Heart left ventricle (tissue), 16 donors: ENCODE results near the gene MYL6B. TPM values are rescaled to one million over a fixed set of nuclear protein-coding genes. Genes with fewer than 3 reads are reported as not detected.

Source experiments
- ATAC-seq, 4 donors: fragments of 200-7000 bp; cut with Tn5 transposase; one replicate each; pipeline ENCODE4 v1.9.1; 2020 to 2022; ENCODE audit warnings: moderate library complexity in 4 of 4, mild to moderate bottlenecking in 3 of 4, moderate number of reproducible peaks in 1 of 4
- DNase-seq, 5 donors: peaks; one replicate each; pipeline ENCODE4 v3.0.0-alpha.2; 2020
- H3K27ac ChIP-seq, 12 donors: fragments of 200-600 bp; sonication (generic) in 4 of 12; one replicate each; pipeline versions ENCODE4 v1.5.0 to v1.8.0; 2016 to 2022; ENCODE audit warnings: mild to moderate bottlenecking in 2 of 12
- H3K27me3 ChIP-seq, 9 donors: fragments of 200-600 bp; sonication (generic) in 2 of 9; one replicate each; pipeline versions ENCODE4 v1.5.1 to v1.8.0; 2016 to 2022; ENCODE audit warnings: mild to moderate bottlenecking in 3 of 9
- H3K36me3 ChIP-seq, 9 donors: fragments of 200-600 bp; sonication (generic) in 2 of 9; one replicate each; pipeline versions ENCODE4 v1.5.0 to v1.8.0; 2018 to 2022; ENCODE audit warnings: mild to moderate bottlenecking in 2 of 9
- H3K4me1 ChIP-seq, 12 donors: fragments of 200-600 bp; sonication (generic) in 4 of 12; one replicate each; pipeline versions ENCODE4 v1.5.0 to v1.8.0; 2016 to 2022; ENCODE audit warnings: mild to moderate bottlenecking in 3 of 12
- H3K4me3 ChIP-seq, 12 donors: fragments of 200-600 bp; sonication (generic) in 4 of 12; one replicate each; pipeline versions ENCODE4 v1.5.0 to v1.8.0; 2017 to 2022; ENCODE audit warnings: mild to moderate bottlenecking in 9 of 12, moderate library complexity in 4 of 12
- H3K9me3 ChIP-seq, 12 donors: fragments of 200-600 bp; sonication (generic) in 4 of 12; one replicate each; pipeline versions ENCODE4 v1.5.0 to v1.8.0; 2016 to 2022; ENCODE audit warnings: mild to moderate bottlenecking in 1 of 12
- POLR2A ChIP-seq, 2 donors: fragments of 450-650 bp; IDR thresholded peaks; one replicate each; pipeline ENCODE4 v1.6.1; 2017; ENCODE audit warnings: antibody characterized with exemption in 2 of 2, mild to moderate bottlenecking in 2 of 2, moderate library complexity in 2 of 2
- WGBS, 4 donors: extraction: QIAGEN DNeasy Blood & Tissue Kit in 2 of 4; methylation state at CpG; one replicate each; pipeline versions ENCODE4 v1.1.5 to v1.1.7; 2013 to 2018; 5-methylcytosine and 5-hydroxymethylcytosine counted together
- intact Hi-C, 10 donors: fragments of 100-400 bp; cut with DNase I; formaldehyde crosslinking; loops; one replicate each; pipeline versions ENCODE4 v1.11.1 to v1.14.2; 2022
- polyA plus RNA-seq, 2 donors: library from polyadenylated mRNA; stranded (reverse); fragments of 200-250 nt; gene quantifications; one replicate each; pipeline ENCODE4 v1.2.3, GENCODE V29; 2013
- total RNA-seq, 9 donors: library from RNA; depleted of rRNA in 2 of 9; stranded (reverse); fragments of >200 nt in 2 of 9; fragmentation: NEBNext Ultra II Directional in 3 of 9; extraction: Animal tissue kit (Norgen Biotek cat#: 25700) in 3 of 9; gene quantifications; one replicate each; pipeline versions ENCODE4 v1.1.0 to v1.2.4, GENCODE V29; 2016 to 2023
- TF ChIP-seq, protein P1 (sequence below), 12 donors: fragments of 200-600 bp; sonication (generic) in 4 of 12; IDR thresholded peaks; one replicate each; pipeline versions ENCODE4 v1.5.0 to v1.8.0; 2018 to 2022; ENCODE audit warnings: antibody characterized with exemption in 12 of 12, mild to moderate bottlenecking in 5 of 12
- donor health status: ischemic (EF 13 %, LVEDD 7.1; RV severe dilation, severe dysfunction).
- donor health status: healthy with polysubstance abuse.
- donor health status: DM: no; HTN: yes; CAD: no.
- donor health status: DM: no; HTN: no; CAD: no.
- donor health status: ischemic (EF 25% LVEDD 6.9; RV normal size, moderate dysfunction).
- donor health status: ischemic (EF 25% LVEDD 5.7; RV mildly dilated, moderate dysfunction).
- donor health status: healthy.
- donor health status: DM: yes; HTN: yes; CAD: no.
- donor health status: ischemic (EF 35%, LVEDD 5.7; RV mildly dilated, moderate dysfunction).
- donor health status: nonischemic (EF 11% LVEDD 7.7; RV severe dilation, severe dysfunction).
- donor health status: DM: yes; HTN: yes; CAD: no.
- donor health status: PGD.
- donor health status: ischemic (EF 29% LVEDD 5.4; RV normal size, mild dysfunction).
- donor health status: nonischemic (EF 23%, LVEDD 6.1; RV moderate dilation, normal function).

The MYL6B gene
- total and polyA plus RNA-seq, 11 donors = 27.5 to 65.9 (median 41.1) TPM

DNA sequence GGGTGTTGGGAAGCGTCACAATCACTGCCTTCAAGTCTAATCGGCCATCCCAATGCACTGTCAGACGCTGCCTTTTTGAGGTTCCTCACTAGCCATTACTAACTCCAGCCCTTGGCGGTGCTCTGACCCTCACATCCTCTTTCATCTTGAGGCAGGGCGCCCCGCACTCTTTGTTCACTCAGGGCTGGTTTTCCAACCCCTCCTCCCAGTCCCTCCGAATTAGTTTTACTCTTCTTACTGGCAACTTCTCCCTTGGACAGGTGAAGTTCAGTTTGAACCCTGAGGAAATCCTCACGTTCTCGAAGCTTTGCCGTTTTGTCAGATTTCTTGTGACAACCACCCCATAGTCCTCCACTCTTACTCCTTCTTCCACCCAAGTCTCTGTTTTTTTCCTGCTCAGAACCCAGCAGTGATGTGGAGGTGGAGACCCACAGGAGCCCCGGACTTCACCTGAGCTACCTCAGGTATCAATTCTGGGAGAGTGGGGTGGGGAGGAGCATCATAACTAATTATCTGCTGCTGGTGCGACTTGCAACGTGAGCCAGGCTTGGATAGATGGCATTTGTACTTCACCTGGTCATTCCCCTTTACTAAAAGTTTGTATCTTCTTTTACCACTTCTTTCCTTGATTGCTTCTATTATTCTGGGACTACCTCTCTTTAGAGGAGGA lies 33.6 kb upstream of the MYL6B start:
- no peak for TF ChIP-seq POLR2A (IDR thresholded peaks at IDR 0.05)
- TF ChIP-seq, protein P1, sequence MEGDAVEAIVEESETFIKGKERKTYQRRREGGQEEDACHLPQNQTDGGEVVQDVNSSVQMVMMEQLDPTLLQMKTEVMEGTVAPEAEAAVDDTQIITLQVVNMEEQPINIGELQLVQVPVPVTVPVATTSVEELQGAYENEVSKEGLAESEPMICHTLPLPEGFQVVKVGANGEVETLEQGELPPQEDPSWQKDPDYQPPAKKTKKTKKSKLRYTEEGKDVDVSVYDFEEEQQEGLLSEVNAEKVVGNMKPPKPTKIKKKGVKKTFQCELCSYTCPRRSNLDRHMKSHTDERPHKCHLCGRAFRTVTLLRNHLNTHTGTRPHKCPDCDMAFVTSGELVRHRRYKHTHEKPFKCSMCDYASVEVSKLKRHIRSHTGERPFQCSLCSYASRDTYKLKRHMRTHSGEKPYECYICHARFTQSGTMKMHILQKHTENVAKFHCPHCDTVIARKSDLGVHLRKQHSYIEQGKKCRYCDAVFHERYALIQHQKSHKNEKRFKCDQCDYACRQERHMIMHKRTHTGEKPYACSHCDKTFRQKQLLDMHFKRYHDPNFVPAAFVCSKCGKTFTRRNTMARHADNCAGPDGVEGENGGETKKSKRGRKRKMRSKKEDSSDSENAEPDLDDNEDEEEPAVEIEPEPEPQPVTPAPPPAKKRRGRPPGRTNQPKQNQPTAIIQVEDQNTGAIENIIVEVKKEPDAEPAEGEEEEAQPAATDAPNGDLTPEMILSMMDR (IDR thresholded peaks at IDR 0.05) = no peak
- ATAC-seq (no peak), DNase-seq (no peak)

DNA sequence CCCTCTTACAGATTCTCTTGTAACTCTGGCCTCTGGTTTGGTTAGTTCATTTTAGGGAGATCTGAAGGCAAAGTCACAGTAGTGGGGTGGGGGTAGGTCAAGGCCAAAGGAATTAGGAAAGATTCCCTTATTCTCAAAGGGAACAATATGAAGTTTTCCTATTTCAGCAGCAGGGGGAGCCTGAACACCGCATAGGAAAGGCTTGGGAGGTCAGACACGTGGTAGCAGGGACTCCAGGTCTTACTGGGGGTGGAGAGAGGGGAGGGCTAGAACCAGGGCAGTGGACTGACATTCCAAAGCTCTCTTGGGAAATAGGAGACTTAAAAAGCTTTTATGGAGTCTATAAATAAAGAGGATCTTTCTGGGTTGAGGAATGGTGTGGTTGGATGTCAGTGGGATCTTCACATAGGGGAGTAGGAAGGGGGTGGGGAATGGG lies 33.0 kb upstream of the MYL6B start:
- peak overlapping the region; percentile 0 to 98 (median 90) for H3K27ac ChIP-seq
- WGBS, 4 donors = 0 to 1% (median 0%) methylated on average over 2 of the region's 2 CpGs
- peak in 4 of 5 donors; percentile 77 to 83 (median 81) for DNase-seq
- TF ChIP-seq, protein P1 (IDR thresholded peaks at IDR 0.05) = peak; percentile 63 to 89 (median 78)
- no peak for TF ChIP-seq POLR2A (IDR thresholded peaks at IDR 0.05)
- peak; percentile 18 to 49 (median 42) for ATAC-seq
- no peaks in the 10 kb centered on the region for H3K9me3 ChIP-seq
- peaks cover 0 to 58% (median 29%) of the 10 kb centered on the region in 12 donors for H3K4me1 ChIP-seq
- no peaks in the 10 kb centered on the region for H3K27me3 ChIP-seq
- peaks cover 0 to 41% (median 19%) of the 10 kb centered on the region in 9 donors for H3K36me3 ChIP-seq
- intact Hi-C loops = loop anchor here (1.0 to 10.0 kb wide), 11 partner anchors 38 to 198 kb away; partner anchors contain the start of genes SMARCC2 (in 8 of the 10), MYL6 (in 6 of the 10), NABP2 (in 3 of the 10) and RPS26 (in 2 of the 10)
- peak overlapping the region in 9 of 12 donors; percentile 66 to 95 (median 79) for H3K4me3 ChIP-seq

More for the DNA sequence above, 33.6 kb upstream of the MYL6B start:
- Histone ChIP-seq H3K36me3 (peaks cover 0 to 43% (median 19%) of the 10 kb centered on the region in 9 donors), H3K4me1 (peaks cover 0 to 58% (median 28%) of the 10 kb centered on the region in 12 donors), H3K4me3 (peak overlapping the region; percentile 63 to 95 (median 78)), H3K27me3 (no peaks in the 10 kb centered on the region), H3K9me3 (no peaks in the 10 kb centered on the region), H3K27ac (peak overlapping the region; percentile 39 to 98 (median 92))
- WGBS, 4 donors = 11 to 17% (median 13%) methylated on average over 13 of the region's 13 CpGs
- intact Hi-C loops = loop anchor here (1.0 to 10.0 kb wide), 12 partner anchors 38 to 198 kb away; partner anchors contain the start of genes SMARCC2 (in 8 of the 10), MYL6 (in 6 of the 10), NABP2 (in 4 of the 10) and RPS26 (in 2 of the 10)

DNA sequence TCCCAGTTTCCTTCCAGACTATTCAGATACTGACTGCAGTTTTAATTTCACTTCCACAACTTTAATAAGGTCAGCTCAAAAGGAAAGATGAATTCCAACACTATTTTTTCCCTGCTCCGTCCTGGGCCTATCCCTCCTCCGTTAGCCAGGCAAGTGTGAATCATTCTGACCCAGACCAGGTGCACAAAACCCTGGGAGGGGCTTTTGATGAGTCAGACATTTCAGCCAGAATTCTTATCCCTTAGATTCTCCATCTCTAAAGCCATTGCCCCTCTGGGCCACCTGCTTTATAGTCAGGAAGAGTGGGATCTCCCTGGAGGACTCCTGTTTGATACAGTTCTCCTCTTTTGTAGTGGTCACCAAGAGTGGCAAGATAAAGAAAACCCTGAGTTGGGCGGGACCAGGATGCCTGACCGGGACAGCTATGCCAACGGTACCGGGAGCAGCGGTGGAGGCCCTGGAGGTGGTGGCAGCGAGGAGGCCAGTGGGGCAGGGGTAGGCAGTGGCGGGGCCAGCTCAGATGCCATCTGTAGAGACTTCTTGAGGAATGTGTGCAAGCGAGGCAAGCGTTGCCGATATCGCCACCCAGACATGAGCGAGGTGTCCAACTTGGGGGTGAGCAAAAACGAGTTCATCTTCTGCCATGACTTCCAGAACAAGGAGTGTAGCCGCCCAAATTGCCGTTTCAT lies 32.1 kb upstream of the MYL6B start:
- WGBS, 4 donors = 86 to 91% (median 87%) methylated on average over 17 of the region's 17 CpGs
- TF ChIP-seq, protein P1 (IDR thresholded peaks at IDR 0.05) = no peak
- TF ChIP-seq POLR2A (IDR thresholded peaks at IDR 0.05) = no peak
- ATAC-seq = no peak
- H3K36me3 ChIP-seq = peaks cover 0 to 40% (median 19%) of the 10 kb centered on the region in 9 donors
- DNase-seq = peak in 1 of 5 donors; percentile 30
- no peaks in the 10 kb centered on the region for H3K9me3 ChIP-seq
- peaks cover 0 to 60% (median 32%) of the 10 kb centered on the region in 12 donors for H3K4me1 ChIP-seq
- peak overlapping the region in 11 of 12 donors; percentile 0 to 98 (median 68) for H3K27ac ChIP-seq
- H3K4me3 ChIP-seq = no peak overlapping the region
- no peaks in the 10 kb centered on the region for H3K27me3 ChIP-seq
- intact Hi-C loops = loop anchor here in 5 of 10 donors (2.0 to 10.0 kb wide), 5 partner anchors 37 to 344 kb away; partner anchors contain the start of genes SPRYD4 (in 4 of the 5), CNPY2 (in 1 of the 5) and MYL6 (in 1 of the 5)
